HEK293T (cell line): ENCODE measurements around the gene HMMR.
"Not testable (repeated sequence)": the region's sequence is repeated elsewhere in the genome, so short reads cannot be mapped to it uniquely, and the experiment has no call there.

Experiments used
- CTCF ChIA-PET: fragments of 350-600 bp; formaldehyde crosslinking; extraction: SDS; loops from one replicate; lab custom pipeline; 2021; ENCODE audit warnings: antibody characterized with exemption, inconsistent platforms; lab: Yijun Ruan, JAX
- POLR2A ChIA-PET: fragments of 350-600 bp; formaldehyde crosslinking; extraction: SDS; loops from one replicate; lab custom pipeline; 2020; ENCODE audit warnings: antibody characterized with exemption, inconsistent platforms; lab: Yijun Ruan, JAX
- DNase-seq: peaks from one replicate; pipeline ENCODE4 v3.0.0; 2012; ENCODE audit warnings: mixed read lengths; ENCODE audit errors: extremely low spot score
- ARNT ChIP-seq: fragments of 450-650 bp; IDR thresholded peaks from 2 replicates; pipeline ENCODE4 v1.6.1; 2017; ENCODE audit warnings: mild to moderate bottlenecking
- BHLHE40 ChIP-seq: fragments of 450-650 bp; IDR thresholded peaks from 2 replicates; pipeline ENCODE4 v1.6.1; 2016; ENCODE audit warnings: mild to moderate bottlenecking, moderate library complexity, borderline replicate concordance
- CTBP1 ChIP-seq: fragments of 450-650 bp; IDR thresholded peaks from 2 replicates; pipeline ENCODE4 v1.6.1; 2016; ENCODE audit warnings: borderline replicate concordance
- ELF4 ChIP-seq: fragments of 450-650 bp; IDR thresholded peaks from 2 replicates; pipeline ENCODE4 v1.6.1; 2017; ENCODE audit warnings: antibody characterized with exemption
- FOXA1 ChIP-seq: fragments of 450-650 bp; IDR thresholded peaks from 2 replicates; pipeline ENCODE4 v1.6.1; 2016; ENCODE audit warnings: mild to moderate bottlenecking
- FOXK2 ChIP-seq: fragments of 450-650 bp; IDR thresholded peaks from 2 replicates; pipeline ENCODE4 v1.6.1; 2016; ENCODE audit warnings: mild to moderate bottlenecking
- FOXM1 ChIP-seq: fragments of 450-650 bp; IDR thresholded peaks from 2 replicates; pipeline ENCODE4 v1.6.1; 2017; ENCODE audit warnings: mild to moderate bottlenecking, borderline replicate concordance
- HDGF ChIP-seq: fragments of 450-650 bp; IDR thresholded peaks from 2 replicates; pipeline ENCODE4 v1.6.1; 2017; ENCODE audit warnings: antibody characterized with exemption, borderline replicate concordance
- L3MBTL2 ChIP-seq: fragments of 450-650 bp; conservative IDR thresholded peaks from 2 replicates; pipeline ENCODE4 v1.6.1; 2016; ENCODE audit warnings: mild to moderate bottlenecking
- LEF1 ChIP-seq: fragments of 450-650 bp; IDR thresholded peaks from 2 replicates; pipeline ENCODE4 v1.6.1; 2017; ENCODE audit warnings: mild to moderate bottlenecking, borderline replicate concordance
- NFRKB ChIP-seq: fragments of 450-650 bp; IDR thresholded peaks from 2 replicates; pipeline ENCODE4 v1.6.1; 2016; ENCODE audit warnings: mild to moderate bottlenecking, moderate library complexity
- PKNOX1 ChIP-seq: fragments of 450-650 bp; IDR thresholded peaks from 2 replicates; pipeline ENCODE4 v1.6.1; 2016
- SP1 ChIP-seq: fragments of 450-650 bp; IDR thresholded peaks from 2 replicates; pipeline ENCODE4 v1.6.1; 2017
- SUZ12 ChIP-seq: fragments of 450-650 bp; IDR thresholded peaks from 2 replicates; pipeline ENCODE4 v1.6.1; 2016; ENCODE audit warnings: mild to moderate bottlenecking
- TARDBP ChIP-seq: fragments of 450-650 bp; IDR thresholded peaks from 2 replicates; pipeline ENCODE4 v1.6.1; 2016
- ZNF384 ChIP-seq: fragments of 450-650 bp; IDR thresholded peaks from 2 replicates; pipeline ENCODE4 v1.6.1; 2016

The HMMR gene

GRCh38 chr5:163460562-163461171, at the start of gene HMMR:
HMMR (plus strand) TSS chr5:163460632; CDS start chr5:163460693, 61 bp downstream.
- ChIA-PET CTCF (interaction anchor here (0.6 to 1.5 kb wide), 4 partner anchors 45 to 1758 kb away, joined by 3 to 4 read pairs (median 3); partner anchors contain the start of gene MAT2B), POLR2A (interaction anchor here (0.6 to 6.4 kb wide), 21 partner anchors 8 to 899 kb away, joined by 3 to 129 read pairs (median 4); partner anchors contain the start of genes CCNG1 and MAT2B)
- TF ChIP-seq FOXK2, result no peak
- TF ChIP-seq FOXA1, result no peak
- TF ChIP-seq FOXM1, result peak; percentile 87; the same call in 1 of the 2 replicates
- TF ChIP-seq BHLHE40, result no peak
- no peak for TF ChIP-seq L3MBTL2
- peak; percentile 46 for TF ChIP-seq PKNOX1
- no peak for TF ChIP-seq CTBP1
- no peak for TF ChIP-seq SUZ12
- TF ChIP-seq LEF1, result no peak
- peak; percentile 6 for DNase-seq

- POLR2A ChIA-PET, DNase-seq, CTCF ChIA-PET: not testable (repeated sequence)
Observed at GRCh38 chr5:163415673-163416072, 44.8 kb upstream of the HMMR start.

DNA sequence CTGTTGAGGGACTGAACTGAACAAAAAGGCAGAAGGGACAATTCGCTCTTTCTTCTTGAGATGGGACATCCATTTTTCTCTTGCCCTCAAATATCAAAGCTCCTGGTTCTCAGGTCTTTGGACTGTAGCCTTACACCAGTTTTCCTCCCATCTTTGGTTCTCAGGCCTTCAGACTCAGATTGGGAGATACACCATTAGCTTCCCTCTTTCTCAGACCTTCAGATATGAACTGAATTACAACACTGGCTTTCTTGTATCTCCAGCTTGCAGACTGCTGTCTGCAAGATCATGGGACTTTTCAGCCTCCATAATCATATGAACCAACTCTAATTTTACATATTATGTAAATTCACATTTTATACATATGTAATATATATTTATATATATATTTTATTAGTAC, 35.6 kb upstream of the HMMR start:
- CTCF ChIA-PET, result interaction anchor here (0.6 kb wide), 1 partner anchor 20 kb away, joined by 3 read pairs; no protein-coding TSS in a partner anchor
- TF ChIP-seq ARNT (no peak), FOXM1 (no peak), ELF4 (no peak), TARDBP (no peak), ZNF384 (no peak), LEF1 (no peak), L3MBTL2 (no peak), FOXA1 (no peak), HDGF (no peak), FOXK2 (no peak), SP1 (no peak), CTBP1 (no peak), SUZ12 (no peak), NFRKB (no peak), BHLHE40 (no peak)
- POLR2A ChIA-PET, result no interaction called here
- DNase-seq, result no peak

GRCh38 chr5:163426128-163426527, 34.3 kb upstream of the HMMR start:
- DNase-seq, CTCF ChIA-PET, POLR2A ChIA-PET: not testable (repeated sequence)

DNA sequence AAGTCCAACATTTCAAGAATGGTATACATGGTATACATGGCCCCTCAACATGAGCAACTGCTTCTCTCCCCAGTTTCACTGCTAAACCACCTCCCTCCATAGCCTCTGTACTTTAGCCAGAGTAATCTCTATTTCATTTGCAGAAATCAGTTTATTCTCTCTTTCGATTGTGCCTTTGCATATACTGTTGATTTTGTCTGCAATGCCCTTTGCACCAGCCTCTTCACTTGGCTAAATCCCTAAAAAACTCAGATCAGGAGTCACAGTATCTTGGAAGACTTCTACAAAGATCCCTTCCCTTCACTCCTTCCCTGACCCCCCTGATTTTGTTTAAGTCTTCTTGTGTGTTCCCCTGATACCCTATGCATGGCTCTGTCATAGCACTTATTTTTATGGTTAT, 27.9 kb upstream of the HMMR start:
- POLR2A ChIA-PET, result no interaction called here
- DNase-seq, result no peak
- TF ChIP-seq FOXM1 (no peak), SP1 (no peak), FOXK2 (no peak), ARNT (no peak), L3MBTL2 (no peak), SUZ12 (no peak), LEF1 (no peak)
- CTCF ChIA-PET, result no interaction called here

- DNase-seq, result no peak
- TF ChIP-seq CTBP1 (no peak), SP1 (no peak), L3MBTL2 (no peak), NFRKB (no peak), ELF4 (no peak), SUZ12 (no peak), LEF1 (no peak), FOXK2 (no peak), HDGF (no peak), TARDBP (no peak), ARNT (no peak), BHLHE40 (no peak), ZNF384 (no peak), PKNOX1 (no peak), FOXA1 (no peak), FOXM1 (no peak)
- CTCF ChIA-PET, result no interaction called here
- POLR2A ChIA-PET, result no interaction called here
Observed at GRCh38 chr5:163433271-163433670, 27.2 kb upstream of the HMMR start.

DNA sequence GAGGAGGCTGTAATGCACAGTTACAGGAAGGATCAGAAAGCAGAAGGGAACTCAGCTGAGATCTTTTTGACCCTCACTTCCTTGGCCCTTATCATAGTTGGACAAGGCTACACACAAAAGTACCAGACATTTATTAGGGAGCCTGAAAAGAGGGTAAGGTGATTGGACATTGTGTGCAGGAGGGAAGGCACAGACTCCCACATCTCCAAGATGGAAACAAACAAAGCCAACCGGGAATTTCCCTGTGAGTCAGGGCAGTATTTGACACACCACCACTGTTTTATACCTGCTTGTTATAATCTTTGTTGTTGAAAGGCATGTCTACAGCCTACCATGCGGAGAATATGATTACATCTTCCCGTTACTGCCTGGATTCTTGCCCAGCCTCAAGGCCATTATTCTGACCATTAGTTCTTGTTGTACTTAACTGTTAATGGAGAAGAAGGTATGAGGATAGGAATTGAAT, 26.0 kb upstream of the HMMR start:
- CTCF ChIA-PET, result interaction anchor here (0.6 kb wide), 1 partner anchor 25 kb away, joined by 3 read pairs; no protein-coding TSS in a partner anchor
- DNase-seq, result no peak

More for the DNA sequence above, 26.0 kb upstream of the HMMR start:
- TF ChIP-seq ELF4 (no peak), SUZ12 (no peak), LEF1 (no peak), HDGF (no peak), FOXK2 (no peak), TARDBP (no peak), BHLHE40 (no peak)
- POLR2A ChIA-PET, result no interaction called here
